Type B pancreatic cell (in vitro differentiated cells): Measurements from ENCODE around the gene RAB3C. TPM values are rescaled to one million over a fixed set of nuclear protein-coding genes. Genes with fewer than 3 reads are reported as not detected.

ENCODE experiments used
- DNase-seq: peaks from one replicate; pipeline ENCODE4 v3.0.0; 2021; ENCODE audit warnings: mixed read lengths; ENCODE audit not compliant: unreplicated experiment; ENCODE audit errors: extremely low spot score
- H3K27ac Mint-ChIP-seq: 2 replicates; pipeline ENCODE4 v1.8.0; 2021; ENCODE audit warnings: mild to moderate bottlenecking, mixed read lengths
- H3K27me3 Mint-ChIP-seq: 2 replicates; pipeline ENCODE4 v1.8.0; 2021; ENCODE audit warnings: mixed read lengths
- H3K36me3 Mint-ChIP-seq: 2 replicates; pipeline ENCODE4 v1.8.0; 2021; ENCODE audit warnings: mixed read lengths
- H3K4me1 Mint-ChIP-seq: one replicate; pipeline ENCODE4 v1.8.0; 2021; ENCODE audit warnings: mixed read lengths; ENCODE audit not compliant: unreplicated experiment
- H3K4me3 Mint-ChIP-seq: 2 replicates; pipeline ENCODE4 v1.8.0; 2021; ENCODE audit warnings: mild to moderate bottlenecking, mixed read lengths
- H3K9me3 Mint-ChIP-seq: 2 replicates; pipeline ENCODE4 v1.8.0; 2021; ENCODE audit warnings: mixed read lengths
- total RNA-seq: library from RNA; stranded (reverse); gene quantifications from 2 replicates; pipeline ENCODE4 v1.2.1, GENCODE V29; 2021; ENCODE audit warnings: low replicate concordance
- TF ChIP-seq, protein P1 (sequence below): fragments of 200-600 bp; sonication (generic); conservative IDR thresholded peaks from 2 replicates; pipeline ENCODE4 v1.5.0; 2021; ENCODE audit warnings: antibody characterized with exemption, mild to moderate bottlenecking

Gene RAB3C
- total RNA-seq, 1 donor from 2014 or later = 10.1 TPM

DNA sequence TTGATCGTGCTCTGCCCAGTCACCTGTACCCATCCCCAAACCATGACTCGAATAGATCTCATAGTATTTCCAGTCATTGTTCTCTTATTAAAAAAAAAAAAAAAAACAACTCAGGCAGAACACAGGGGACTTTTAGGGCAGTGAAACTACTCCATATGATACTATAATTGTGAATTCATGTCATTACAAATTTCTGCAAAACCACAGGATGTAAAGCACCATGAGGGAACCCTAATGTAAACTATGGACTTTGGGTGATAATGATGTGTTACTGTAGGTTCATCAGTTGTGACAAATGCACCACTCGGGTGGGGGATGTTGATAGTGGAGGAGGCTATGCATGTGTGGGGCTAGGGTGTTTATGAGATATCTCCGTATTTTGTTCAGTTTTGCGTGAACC, 133.8 kb downstream of the RAB3C start:
- Mint-ChIP-seq H3K4me1 (peaks cover 7% of the 10 kb centered on the region), H3K4me3 (no peak overlapping the region), H3K36me3 (no peaks in the 10 kb centered on the region), H3K27ac (no peak overlapping the region), H3K9me3 (peaks cover 6% of the 10 kb centered on the region), H3K27me3 (no peaks in the 10 kb centered on the region)
- TF ChIP-seq, protein P1, sequence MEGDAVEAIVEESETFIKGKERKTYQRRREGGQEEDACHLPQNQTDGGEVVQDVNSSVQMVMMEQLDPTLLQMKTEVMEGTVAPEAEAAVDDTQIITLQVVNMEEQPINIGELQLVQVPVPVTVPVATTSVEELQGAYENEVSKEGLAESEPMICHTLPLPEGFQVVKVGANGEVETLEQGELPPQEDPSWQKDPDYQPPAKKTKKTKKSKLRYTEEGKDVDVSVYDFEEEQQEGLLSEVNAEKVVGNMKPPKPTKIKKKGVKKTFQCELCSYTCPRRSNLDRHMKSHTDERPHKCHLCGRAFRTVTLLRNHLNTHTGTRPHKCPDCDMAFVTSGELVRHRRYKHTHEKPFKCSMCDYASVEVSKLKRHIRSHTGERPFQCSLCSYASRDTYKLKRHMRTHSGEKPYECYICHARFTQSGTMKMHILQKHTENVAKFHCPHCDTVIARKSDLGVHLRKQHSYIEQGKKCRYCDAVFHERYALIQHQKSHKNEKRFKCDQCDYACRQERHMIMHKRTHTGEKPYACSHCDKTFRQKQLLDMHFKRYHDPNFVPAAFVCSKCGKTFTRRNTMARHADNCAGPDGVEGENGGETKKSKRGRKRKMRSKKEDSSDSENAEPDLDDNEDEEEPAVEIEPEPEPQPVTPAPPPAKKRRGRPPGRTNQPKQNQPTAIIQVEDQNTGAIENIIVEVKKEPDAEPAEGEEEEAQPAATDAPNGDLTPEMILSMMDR = no peak
- DNase-seq = no peak

DNA sequence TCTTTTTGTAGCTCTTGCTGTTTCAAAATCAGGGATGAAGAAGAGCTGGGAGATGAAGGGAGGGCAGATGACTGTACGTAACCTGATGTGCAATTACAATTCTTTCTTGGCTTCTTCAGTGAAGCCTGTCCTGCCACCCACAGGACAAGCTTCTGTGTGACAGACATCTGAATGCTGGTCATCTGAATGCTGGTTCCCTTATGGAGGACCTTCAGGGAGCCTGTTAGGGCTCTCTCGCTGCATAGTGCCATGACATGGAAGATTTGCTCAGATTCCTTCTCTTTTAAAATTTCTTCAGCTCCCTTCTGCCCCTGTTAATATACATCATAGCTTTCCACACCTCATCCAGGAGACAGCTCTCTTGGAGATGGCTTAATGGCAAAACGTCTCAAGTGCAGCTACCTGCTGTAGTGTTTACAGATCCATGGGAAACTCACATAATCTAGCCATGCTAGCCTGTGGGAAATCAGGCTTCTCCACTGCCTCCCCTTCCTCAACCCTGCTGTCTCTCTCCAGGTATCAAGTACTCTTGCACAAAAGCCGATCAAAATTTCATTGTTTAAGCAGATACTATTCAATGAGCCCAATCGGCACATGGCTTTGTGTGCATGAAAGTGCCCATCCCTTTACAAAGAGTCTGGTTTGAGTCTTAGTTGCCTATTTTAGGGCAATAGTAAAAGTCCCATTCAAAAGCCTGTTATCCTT, 134.6 kb downstream of the RAB3C start:
- peaks cover 7% of the 10 kb centered on the region for H3K4me1 Mint-ChIP-seq
- H3K36me3 Mint-ChIP-seq = no peaks in the 10 kb centered on the region
- DNase-seq = no peak
- H3K4me3 Mint-ChIP-seq = no peak overlapping the region
- H3K9me3 Mint-ChIP-seq = peaks cover 6% of the 10 kb centered on the region
- no peak overlapping the region for H3K27ac Mint-ChIP-seq
- H3K27me3 Mint-ChIP-seq = no peaks in the 10 kb centered on the region
- TF ChIP-seq, protein P1 = no peak

DNA sequence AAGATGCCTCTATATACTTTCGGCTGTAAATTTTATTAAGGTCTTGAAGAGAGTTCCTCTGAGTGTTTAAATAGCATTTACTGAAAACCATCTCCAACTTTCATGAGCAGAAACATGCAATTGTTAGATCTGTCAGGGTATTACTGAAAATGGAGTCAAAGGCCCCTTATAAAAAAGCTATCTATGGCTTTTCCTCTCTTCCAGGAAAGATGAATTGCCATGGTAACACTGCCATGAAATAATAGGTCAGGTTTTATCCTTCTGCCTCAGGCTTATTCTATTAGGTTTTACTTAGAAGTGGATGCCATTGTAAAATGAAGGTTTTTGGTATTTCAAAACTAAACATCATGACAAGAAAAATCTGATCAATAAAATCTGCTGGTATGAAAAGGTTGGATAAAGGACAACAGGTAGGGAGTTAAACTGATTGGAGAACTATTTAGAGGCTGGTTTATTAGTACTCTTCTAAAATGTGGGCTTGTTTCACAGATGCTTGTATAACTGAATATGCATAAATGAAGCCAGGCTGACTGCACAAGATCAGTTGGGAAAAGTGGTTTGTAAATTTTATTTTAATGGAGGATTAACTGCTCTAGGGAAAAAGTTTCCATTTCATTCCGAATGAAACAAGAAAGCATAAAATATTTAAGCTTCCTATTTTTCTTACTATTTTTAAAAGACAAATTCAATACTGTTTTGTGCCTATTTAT, 135.5 kb downstream of the RAB3C start:
- peaks cover 7% of the 10 kb centered on the region for H3K4me1 Mint-ChIP-seq
- DNase-seq = no peak
- no peak overlapping the region for H3K27ac Mint-ChIP-seq
- H3K9me3 Mint-ChIP-seq = peaks cover 6% of the 10 kb centered on the region
- H3K27me3 Mint-ChIP-seq = no peaks in the 10 kb centered on the region
- TF ChIP-seq, protein P1 = no peak
- no peak overlapping the region for H3K4me3 Mint-ChIP-seq
- no peaks in the 10 kb centered on the region for H3K36me3 Mint-ChIP-seq

DNA sequence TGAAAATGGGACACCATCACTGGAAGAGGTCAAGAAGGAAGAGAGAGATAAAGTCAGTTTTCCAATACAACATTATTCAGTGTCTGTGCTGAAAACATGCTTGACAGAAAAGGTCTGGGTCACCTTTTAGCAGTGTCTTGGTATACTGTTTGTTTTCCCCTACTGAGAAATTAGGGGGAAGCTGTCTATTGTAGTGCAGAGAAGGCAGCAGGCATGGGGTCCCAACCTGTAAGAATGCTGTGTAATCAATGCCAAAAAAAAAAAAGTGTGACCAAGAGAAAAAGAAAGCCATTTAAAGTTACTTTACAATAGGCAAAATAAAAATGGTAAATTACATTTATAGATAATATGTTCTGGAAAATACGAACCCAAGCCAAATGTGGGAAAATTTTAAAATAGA, 139.3 kb downstream of the RAB3C start:
- DNase-seq = no peak
- TF ChIP-seq, protein P1 = no peak
- peaks cover 7% of the 10 kb centered on the region for H3K4me1 Mint-ChIP-seq
- H3K27ac Mint-ChIP-seq = no peak overlapping the region
- H3K4me3 Mint-ChIP-seq = no peak overlapping the region
- no peaks in the 10 kb centered on the region for H3K27me3 Mint-ChIP-seq
- no peaks in the 10 kb centered on the region for H3K36me3 Mint-ChIP-seq
- no peaks in the 10 kb centered on the region for H3K9me3 Mint-ChIP-seq

DNA sequence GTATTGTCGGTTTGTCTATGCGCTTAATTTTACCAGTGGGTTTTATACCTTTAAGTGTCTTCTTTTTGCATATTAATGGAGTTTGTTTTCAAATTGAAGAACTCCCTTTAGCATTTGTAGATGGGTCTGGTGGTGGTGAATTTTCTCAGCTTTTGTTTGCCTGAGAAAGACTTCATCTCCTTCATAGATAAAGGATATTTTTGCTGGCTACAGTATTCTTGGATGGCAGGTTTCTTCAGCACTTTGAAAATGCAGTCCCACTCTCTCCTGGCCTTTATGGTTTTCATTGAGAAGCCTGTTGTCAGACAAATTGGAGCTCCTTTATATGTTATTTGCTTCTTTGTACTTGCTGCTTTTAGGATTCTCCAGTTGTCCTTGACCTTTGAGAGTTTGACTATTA, 142.1 kb downstream of the RAB3C start:
- DNase-seq = no peak
- no peaks in the 10 kb centered on the region for H3K4me1 Mint-ChIP-seq
- H3K27ac Mint-ChIP-seq = no peak overlapping the region
- no peak overlapping the region for H3K4me3 Mint-ChIP-seq
- H3K9me3 Mint-ChIP-seq = no peaks in the 10 kb centered on the region
- TF ChIP-seq, protein P1 = no peak
- no peaks in the 10 kb centered on the region for H3K27me3 Mint-ChIP-seq
- no peaks in the 10 kb centered on the region for H3K36me3 Mint-ChIP-seq
